SK-N-SH (cell line): Measurements from ENCODE around the gene CHST3.

ENCODE experiments used
- ELF1 ChIP-seq: IDR thresholded peaks from 2 replicates; pipeline ENCODE4 v1.4.0; 2012
- FOXJ3 ChIP-seq: sonication (generic); formaldehyde crosslinking; IDR thresholded peaks from 2 replicates; pipeline ENCODE4 v1.5.1; 2020; ENCODE audit warnings: mild to moderate bottlenecking, missing genetic modification reagents
- GATA2 ChIP-seq: sonication (generic); formaldehyde crosslinking; IDR thresholded peaks from 2 replicates; pipeline ENCODE4 v1.5.0; 2020; ENCODE audit warnings: mild to moderate bottlenecking, missing genetic modification reagents
- NFIC ChIP-seq: IDR thresholded peaks from 2 replicates; pipeline ENCODE4 v1.4.0; 2012; ENCODE audit warnings: borderline replicate concordance
- NRF1 ChIP-seq: IDR thresholded peaks from 2 replicates; pipeline ENCODE4 v1.6.1; 2012; ENCODE audit warnings: low read depth, mild to moderate bottlenecking, low read length
- POLR2AphosphoS5 ChIP-seq: IDR thresholded peaks from 2 replicates; pipeline ENCODE4 v1.6.1; 2012; ENCODE audit warnings: low read depth, low read length
- TF ChIP-seq, protein P1 (sequence below): fragments of 200-600 bp; sonication (generic); IDR thresholded peaks from 2 replicates; pipeline ENCODE4 v1.6.1; 2017; ENCODE audit warnings: antibody characterized with exemption, mild to moderate bottlenecking, moderate library complexity
- TF ChIP-seq, protein P2 (sequence below): IDR thresholded peaks from 2 replicates; pipeline ENCODE4 v1.4.0; 2012; ENCODE audit warnings: low read depth, borderline replicate concordance

DNA sequence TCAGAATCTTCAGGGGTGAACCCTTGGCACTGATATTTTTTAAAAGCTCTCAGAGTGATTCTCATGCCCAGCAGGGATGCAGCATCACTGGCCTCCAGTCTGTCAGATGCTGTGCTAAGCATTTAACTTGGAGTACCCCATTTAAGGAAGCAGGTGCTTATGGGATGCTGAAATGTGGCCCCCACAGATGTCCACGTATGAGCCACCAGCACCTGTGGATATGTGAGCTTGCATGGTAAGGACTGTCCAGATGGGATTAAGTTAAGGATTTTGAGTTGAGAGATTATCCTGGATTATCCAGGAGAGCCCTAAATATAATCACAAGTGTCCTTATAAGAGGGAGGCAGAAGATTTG is 17.7 kb downstream of the CHST3 start:
- TF ChIP-seq, protein P1, sequence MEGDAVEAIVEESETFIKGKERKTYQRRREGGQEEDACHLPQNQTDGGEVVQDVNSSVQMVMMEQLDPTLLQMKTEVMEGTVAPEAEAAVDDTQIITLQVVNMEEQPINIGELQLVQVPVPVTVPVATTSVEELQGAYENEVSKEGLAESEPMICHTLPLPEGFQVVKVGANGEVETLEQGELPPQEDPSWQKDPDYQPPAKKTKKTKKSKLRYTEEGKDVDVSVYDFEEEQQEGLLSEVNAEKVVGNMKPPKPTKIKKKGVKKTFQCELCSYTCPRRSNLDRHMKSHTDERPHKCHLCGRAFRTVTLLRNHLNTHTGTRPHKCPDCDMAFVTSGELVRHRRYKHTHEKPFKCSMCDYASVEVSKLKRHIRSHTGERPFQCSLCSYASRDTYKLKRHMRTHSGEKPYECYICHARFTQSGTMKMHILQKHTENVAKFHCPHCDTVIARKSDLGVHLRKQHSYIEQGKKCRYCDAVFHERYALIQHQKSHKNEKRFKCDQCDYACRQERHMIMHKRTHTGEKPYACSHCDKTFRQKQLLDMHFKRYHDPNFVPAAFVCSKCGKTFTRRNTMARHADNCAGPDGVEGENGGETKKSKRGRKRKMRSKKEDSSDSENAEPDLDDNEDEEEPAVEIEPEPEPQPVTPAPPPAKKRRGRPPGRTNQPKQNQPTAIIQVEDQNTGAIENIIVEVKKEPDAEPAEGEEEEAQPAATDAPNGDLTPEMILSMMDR = no peak
- TF ChIP-seq NRF1 = no peak
- TF ChIP-seq, protein P2, sequence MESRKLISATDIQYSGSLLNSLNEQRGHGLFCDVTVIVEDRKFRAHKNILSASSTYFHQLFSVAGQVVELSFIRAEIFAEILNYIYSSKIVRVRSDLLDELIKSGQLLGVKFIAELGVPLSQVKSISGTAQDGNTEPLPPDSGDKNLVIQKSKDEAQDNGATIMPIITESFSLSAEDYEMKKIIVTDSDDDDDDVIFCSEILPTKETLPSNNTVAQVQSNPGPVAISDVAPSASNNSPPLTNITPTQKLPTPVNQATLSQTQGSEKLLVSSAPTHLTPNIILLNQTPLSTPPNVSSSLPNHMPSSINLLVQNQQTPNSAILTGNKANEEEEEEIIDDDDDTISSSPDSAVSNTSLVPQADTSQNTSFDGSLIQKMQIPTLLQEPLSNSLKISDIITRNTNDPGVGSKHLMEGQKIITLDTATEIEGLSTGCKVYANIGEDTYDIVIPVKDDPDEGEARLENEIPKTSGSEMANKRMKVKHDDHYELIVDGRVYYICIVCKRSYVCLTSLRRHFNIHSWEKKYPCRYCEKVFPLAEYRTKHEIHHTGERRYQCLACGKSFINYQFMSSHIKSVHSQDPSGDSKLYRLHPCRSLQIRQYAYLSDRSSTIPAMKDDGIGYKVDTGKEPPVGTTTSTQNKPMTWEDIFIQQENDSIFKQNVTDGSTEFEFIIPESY = no peak
- TF ChIP-seq POLR2AphosphoS5 = no peak
- TF ChIP-seq GATA2 (CRISPR knock-in tag) = no peak
- no peak for TF ChIP-seq FOXJ3 (CRISPR knock-in tag)
- no peak for TF ChIP-seq NFIC
- TF ChIP-seq ELF1 = no peak
